A673 (cell line): ENCODE results near the gene GRB10. TPM values are rescaled to one million over a fixed set of nuclear protein-coding genes. Genes with fewer than 3 reads are reported as not detected.
"Not testable (repeated sequence)": the region's sequence is repeated elsewhere in the genome, so short reads cannot be mapped to it uniquely, and the experiment has no call there.

ENCODE experiments used
- BruUV-seq: library from RNA; stranded (reverse); fragments of 400-500 nt; replicated peaks from 2 replicates; lab custom pipeline; 2021; lab: Mats Ljungman, UMichigan
- CTCF ChIA-PET: fragments of 300-600 bp; sonication (Branson Sonifier 250); formaldehyde crosslinking; loops from one replicate; lab custom pipeline; 2022; ENCODE audit warnings: antibody characterized with exemption; lab: Charles Lee
- POLR2A ChIA-PET: fragments of 300-600 bp; sonication (Branson Sonifier 250); formaldehyde crosslinking; loops from one replicate; lab custom pipeline; 2022; ENCODE audit warnings: antibody characterized with exemption; ENCODE audit not compliant: low non-redundant PET; lab: Charles Lee
- DNase-seq: peaks from one replicate; pipeline ENCODE4 v3.0.0-alpha.2; 2015; ENCODE audit warnings: low spot score
- H3K27ac ChIP-seq: fragments of 200-600 bp; sonication (generic); 2 replicates; pipeline ENCODE4 v1.5.1; 2016; ENCODE audit warnings: mixed run types, low read depth, mild to moderate bottlenecking, mixed read lengths, antibody characterized with exemption, low read length; ENCODE audit not compliant: poor library complexity, severe bottlenecking
- H3K27me3 ChIP-seq: fragments of 200-600 bp; sonication (generic); replicated peaks from 2 replicates; pipeline ENCODE4 v1.6.1; 2017; ENCODE audit warnings: mixed run types, low read depth, mild to moderate bottlenecking, mixed read lengths, antibody characterized with exemption, low read length; ENCODE audit not compliant: insufficient read depth, poor library complexity
- H3K36me3 ChIP-seq: fragments of 200-600 bp; sonication (generic); 2 replicates; pipeline ENCODE4 v1.6.1; 2016; ENCODE audit warnings: mixed run types, mild to moderate bottlenecking, mixed read lengths, antibody characterized with exemption, low read length; ENCODE audit not compliant: insufficient read depth, poor library complexity, severe bottlenecking
- H3K4me1 ChIP-seq: fragments of 200-600 bp; sonication (generic); 2 replicates; pipeline ENCODE4 v1.6.1; 2017; ENCODE audit warnings: mixed run types, mild to moderate bottlenecking, mixed read lengths, antibody characterized with exemption, low read length; ENCODE audit not compliant: insufficient read depth, poor library complexity, severe bottlenecking
- H3K4me3 ChIP-seq: fragments of 200-600 bp; sonication (generic); 2 replicates; pipeline ENCODE4 v1.5.1; 2016; ENCODE audit warnings: low read depth, mixed run types, mild to moderate bottlenecking, mixed read lengths, low read length; ENCODE audit not compliant: poor library complexity, severe bottlenecking
- H3K9me3 ChIP-seq: fragments of 200-600 bp; sonication (generic); 2 replicates; pipeline ENCODE4 v1.6.1; 2016; ENCODE audit warnings: mixed run types, low read depth, mild to moderate bottlenecking, mixed read lengths, antibody characterized with exemption, low read length; ENCODE audit not compliant: poor library complexity, severe bottlenecking
- CTCF ChIP-seq: fragments of 300-800, 200-600 bp; sonication (generic); conservative IDR thresholded peaks from 2 replicates; pipeline ENCODE4 v1.5.1; 2017; ENCODE audit warnings: low read depth, mild to moderate bottlenecking, antibody characterized with exemption, low read length, moderate library complexity, mixed read lengths
- EZH2 ChIP-seq: fragments of 200-600 bp; sonication (generic); IDR thresholded peaks from 2 replicates; pipeline ENCODE4 v1.6.1; 2017; ENCODE audit warnings: borderline replicate concordance, low read depth, mild to moderate bottlenecking, mixed read lengths, antibody characterized with exemption, low read length; ENCODE audit not compliant: poor library complexity, severe bottlenecking
- intact Hi-C: fragments of 100-400 bp; cut with micrococcal nuclease; formaldehyde crosslinking; loops from one replicate; pipeline ENCODE4 v1.10.0; 2022; ENCODE audit not compliant: unreplicated experiment
- total RNA-seq: library from RNA; stranded (reverse); gene quantifications from 2 replicates; pipeline ENCODE4 v1.2.3, GENCODE V29; 2021

Gene GRB10
- total RNA-seq, 1 experiment from 2014 or later = 0.41 TPM

- H3K4me3 ChIP-seq, POLR2A ChIA-PET, H3K27ac ChIP-seq, CTCF ChIA-PET, DNase-seq, BruUV-seq, intact Hi-C loops, H3K4me1 ChIP-seq, H3K36me3 ChIP-seq, H3K27me3 ChIP-seq, H3K9me3 ChIP-seq: not testable (repeated sequence)
Measured at GRCh38 chr7:50582271-50582670, 200.4 kb downstream of the GRB10 start.

- H3K9me3 ChIP-seq, intact Hi-C loops, POLR2A ChIA-PET, DNase-seq, H3K27ac ChIP-seq, H3K36me3 ChIP-seq, H3K4me1 ChIP-seq, H3K4me3 ChIP-seq, BruUV-seq, H3K27me3 ChIP-seq, CTCF ChIA-PET: not testable (repeated sequence)
Measured at GRCh38 chr7:50580666-50581065, 202.0 kb downstream of the GRB10 start.

GRCh38 chr7:50580057-50580456, 202.6 kb downstream of the GRB10 start:
- Histone ChIP-seq H3K36me3 (no peaks in the 10 kb centered on the region), H3K4me1 (no peaks in the 10 kb centered on the region), H3K27ac (no peak overlapping the region), H3K9me3 (no peaks in the 10 kb centered on the region), H3K4me3 (no peak overlapping the region), H3K27me3 (no peaks in the 10 kb centered on the region)
- no peak for TF ChIP-seq EZH2
- no peak for TF ChIP-seq CTCF
- no peak for DNase-seq
- CTCF ChIA-PET = no interaction called here
- BruUV-seq = no TSS peak
- intact Hi-C loops = no loop called here
- POLR2A ChIA-PET = no interaction called here

- H3K4me1 ChIP-seq, H3K27me3 ChIP-seq, intact Hi-C loops, H3K36me3 ChIP-seq, POLR2A ChIA-PET, BruUV-seq, CTCF ChIA-PET, H3K27ac ChIP-seq, DNase-seq, H3K9me3 ChIP-seq, H3K4me3 ChIP-seq: not testable (repeated sequence)
Measured at GRCh38 chr7:50578105-50578504, 204.6 kb downstream of the GRB10 start.

- Histone ChIP-seq H3K36me3 (no peaks in the 10 kb centered on the region), H3K9me3 (no peaks in the 10 kb centered on the region), H3K4me3 (no peak overlapping the region), H3K27me3 (no peaks in the 10 kb centered on the region), H3K4me1 (no peaks in the 10 kb centered on the region), H3K27ac (no peak overlapping the region)
- POLR2A ChIA-PET = no interaction called here
- no peak for TF ChIP-seq EZH2
- TF ChIP-seq CTCF = no peak
- intact Hi-C loops = no loop called here
- DNase-seq = no peak
- no TSS peak for BruUV-seq
- CTCF ChIA-PET = no interaction called here
Measured at GRCh38 chr7:50577569-50577968, 205.1 kb downstream of the GRB10 start.

GRCh38 chr7:50576388-50576787, 206.3 kb downstream of the GRB10 start:
- DNase-seq, BruUV-seq: not testable (repeated sequence)

More at GRCh38 chr7:50576388-50576787, 206.3 kb downstream of the GRB10 start:
- H3K4me3 ChIP-seq, H3K9me3 ChIP-seq, POLR2A ChIA-PET, H3K4me1 ChIP-seq, H3K27ac ChIP-seq, CTCF ChIA-PET, H3K36me3 ChIP-seq, intact Hi-C loops, H3K27me3 ChIP-seq: not testable (repeated sequence)
